ENCODE results near the gene DENND5A.

DNA sequence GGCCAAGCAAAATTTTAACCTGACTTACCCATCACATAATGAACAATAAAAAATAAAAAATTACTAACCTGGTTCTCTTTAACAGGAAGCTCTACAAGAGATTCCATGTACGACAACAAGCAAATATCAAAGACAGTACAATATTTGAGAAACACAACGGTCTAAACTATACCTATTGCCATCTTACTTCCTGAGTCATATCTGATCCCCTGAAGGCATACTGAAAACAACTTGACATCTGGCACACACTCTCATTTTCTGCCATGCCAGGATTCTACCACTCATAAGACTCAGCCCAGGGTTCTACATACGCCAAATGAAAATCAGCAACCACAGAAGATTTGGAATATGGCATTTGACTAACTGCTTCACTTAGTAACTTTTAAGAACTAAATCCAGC, 13.8 kb downstream of the DENND5A start:
- TF ChIP-seq, protein P1, sequence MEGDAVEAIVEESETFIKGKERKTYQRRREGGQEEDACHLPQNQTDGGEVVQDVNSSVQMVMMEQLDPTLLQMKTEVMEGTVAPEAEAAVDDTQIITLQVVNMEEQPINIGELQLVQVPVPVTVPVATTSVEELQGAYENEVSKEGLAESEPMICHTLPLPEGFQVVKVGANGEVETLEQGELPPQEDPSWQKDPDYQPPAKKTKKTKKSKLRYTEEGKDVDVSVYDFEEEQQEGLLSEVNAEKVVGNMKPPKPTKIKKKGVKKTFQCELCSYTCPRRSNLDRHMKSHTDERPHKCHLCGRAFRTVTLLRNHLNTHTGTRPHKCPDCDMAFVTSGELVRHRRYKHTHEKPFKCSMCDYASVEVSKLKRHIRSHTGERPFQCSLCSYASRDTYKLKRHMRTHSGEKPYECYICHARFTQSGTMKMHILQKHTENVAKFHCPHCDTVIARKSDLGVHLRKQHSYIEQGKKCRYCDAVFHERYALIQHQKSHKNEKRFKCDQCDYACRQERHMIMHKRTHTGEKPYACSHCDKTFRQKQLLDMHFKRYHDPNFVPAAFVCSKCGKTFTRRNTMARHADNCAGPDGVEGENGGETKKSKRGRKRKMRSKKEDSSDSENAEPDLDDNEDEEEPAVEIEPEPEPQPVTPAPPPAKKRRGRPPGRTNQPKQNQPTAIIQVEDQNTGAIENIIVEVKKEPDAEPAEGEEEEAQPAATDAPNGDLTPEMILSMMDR (IDR thresholded peaks at IDR 0.05): no peak
- TF ChIP-seq POLR2A (IDR thresholded peaks at IDR 0.05): no peak

Data from esophagus squamous epithelium (tissue), 4 donors.